Ovary (tissue), 9 donors: Measurements from ENCODE around the gene CWC22. TPM values are rescaled to one million over a fixed set of nuclear protein-coding genes. Genes with fewer than 3 reads are reported as not detected.

Source experiments
- DNase-seq, 5 donors: peaks; one replicate each; pipeline ENCODE4 v3.0.0-alpha.2; 2019 to 2020
- H3K27ac ChIP-seq, 2 donors: fragments of 200-600 bp; one replicate each; pipeline versions ENCODE4 v1.5.1 to v1.8.0; 2019 to 2022
- H3K27me3 ChIP-seq: fragments of 200-600 bp; one replicate; pipeline ENCODE4 v1.8.0; 2022
- H3K36me3 ChIP-seq: fragments of 200-600 bp; sonication (generic); one replicate; pipeline ENCODE4 v1.5.1; 2019
- H3K4me1 ChIP-seq: one replicate; pipeline ENCODE4 v1.8.1; 2013; ENCODE audit warnings: mild to moderate bottlenecking, moderate library complexity; ENCODE audit not compliant: insufficient read depth
- H3K4me3 ChIP-seq: fragments of 200-600 bp; sonication (generic); one replicate; pipeline ENCODE4 v1.5.1; 2017
- H3K9me3 ChIP-seq, 2 donors: fragments of 200-600 bp in 1 of 2; sonication (generic) in 1 of 2; one replicate each; pipeline versions ENCODE4 v1.5.1 to v1.8.1; 2013 to 2019; ENCODE audit warnings: mild to moderate bottlenecking in 1 of 2, moderate library complexity in 1 of 2
- EP300 ChIP-seq: sonication (generic); formaldehyde crosslinking; IDR thresholded peaks from one replicate; pipeline ENCODE4 v1.6.1; 2017; ENCODE audit warnings: antibody characterized with exemption
- POLR2A ChIP-seq: fragments of 450-650 bp; IDR thresholded peaks from one replicate; pipeline ENCODE4 v1.6.1; 2017; ENCODE audit warnings: antibody characterized with exemption, mild to moderate bottlenecking, moderate library complexity
- WGBS, 3 donors: extraction: QIAGEN DNeasy Blood & Tissue Kit in 1 of 3; methylation state at CpG; one replicate each; pipeline versions ENCODE4 v1.1.5 to v1.1.7; 2013 to 2017; 5-methylcytosine and 5-hydroxymethylcytosine counted together
- intact Hi-C, 4 donors: fragments of 100-400 bp; cut with DNase I; formaldehyde crosslinking; loops; one replicate each; pipeline versions ENCODE4 v1.11.0 to v1.15.1; 2022 to 2023
- polyA plus RNA-seq, 2 donors: library from polyadenylated mRNA; stranded (reverse); fragments of 200-250 nt in 1 of 2; fragments of 350-450 nt in 1 of 2; fragmentation: Illumina TruSeq in 1 of 2; extraction: RNeasy Lipid Tissue Mini Kit (QIAGEN cat#74804) in 1 of 2; gene quantifications; one replicate each; pipeline ENCODE4 v1.2.3, GENCODE V29; 2013 to 2014
- total RNA-seq, 7 donors: library from RNA; depleted of rRNA in 2 of 7; stranded (reverse); fragments of >200 nt in 2 of 7; fragmentation: NEBNext Ultra II Directional in 3 of 7; extraction: Animal tissue kit (Norgen Biotek cat#: 25700) in 3 of 7; gene quantifications; one replicate each; pipeline versions ENCODE4 v1.1.0 to v1.2.4, GENCODE V29; 2016 to 2023
- TF ChIP-seq, protein P1 (sequence below), 3 donors: fragments of 450-650 bp in 2 of 3; fragments of 200-600 bp in 1 of 3; IDR thresholded peaks; one replicate each; pipeline versions ENCODE4 v1.5.1 to v1.8.0; 2016 to 2022; ENCODE audit warnings: antibody characterized with exemption in 3 of 3, mild to moderate bottlenecking in 1 of 3
- donor health status: DM: no; HTN: no; CAD: no; lungs with moderate emphysema.
- donor health status: DM: no; HTN: no; CAD: no.
- donor health status: Bipolar disorder and iron deficiency.
- donor health status: DM: yes; HTN: yes; CAD: no.
- donor health status: DM: no; HTN: no; CAD: no.
- donor health status: DM: yes; HTN: yes; CAD: no.

CWC22 gene
- total and polyA plus RNA-seq, 9 donors, result 14.9 to 25.2 (median 20.2) TPM

GRCh38 chr2:180003559-180003958 is 3.5 kb downstream of the CWC22 start:
- Histone ChIP-seq H3K27me3 (no peaks in the 10 kb centered on the region), H3K36me3 (no peaks in the 10 kb centered on the region), H3K27ac (no peak overlapping the region), H3K4me1 (peaks cover 6% of the 10 kb centered on the region), H3K9me3 (no peaks in the 10 kb centered on the region), H3K4me3 (no peak overlapping the region)
- intact Hi-C loops, result no loop called here
- no peak for DNase-seq
- 81 to 95% (median 82%) methylated on average over 2 of the region's 2 CpGs for WGBS, 3 donors
- no peak for TF ChIP-seq POLR2A
- no peak for TF ChIP-seq EP300
- TF ChIP-seq, protein P1, sequence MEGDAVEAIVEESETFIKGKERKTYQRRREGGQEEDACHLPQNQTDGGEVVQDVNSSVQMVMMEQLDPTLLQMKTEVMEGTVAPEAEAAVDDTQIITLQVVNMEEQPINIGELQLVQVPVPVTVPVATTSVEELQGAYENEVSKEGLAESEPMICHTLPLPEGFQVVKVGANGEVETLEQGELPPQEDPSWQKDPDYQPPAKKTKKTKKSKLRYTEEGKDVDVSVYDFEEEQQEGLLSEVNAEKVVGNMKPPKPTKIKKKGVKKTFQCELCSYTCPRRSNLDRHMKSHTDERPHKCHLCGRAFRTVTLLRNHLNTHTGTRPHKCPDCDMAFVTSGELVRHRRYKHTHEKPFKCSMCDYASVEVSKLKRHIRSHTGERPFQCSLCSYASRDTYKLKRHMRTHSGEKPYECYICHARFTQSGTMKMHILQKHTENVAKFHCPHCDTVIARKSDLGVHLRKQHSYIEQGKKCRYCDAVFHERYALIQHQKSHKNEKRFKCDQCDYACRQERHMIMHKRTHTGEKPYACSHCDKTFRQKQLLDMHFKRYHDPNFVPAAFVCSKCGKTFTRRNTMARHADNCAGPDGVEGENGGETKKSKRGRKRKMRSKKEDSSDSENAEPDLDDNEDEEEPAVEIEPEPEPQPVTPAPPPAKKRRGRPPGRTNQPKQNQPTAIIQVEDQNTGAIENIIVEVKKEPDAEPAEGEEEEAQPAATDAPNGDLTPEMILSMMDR (IDR thresholded peaks at IDR 0.05), result no peak

- no peaks in the 10 kb centered on the region for H3K36me3 ChIP-seq
- no peak for DNase-seq
- WGBS, 3 donors, result 92 to 95% (median 94%) methylated on average over 1 of the region's 1 CpG
- H3K9me3 ChIP-seq, result no peaks in the 10 kb centered on the region
- H3K4me3 ChIP-seq, result no peak overlapping the region
- no peaks in the 10 kb centered on the region for H3K27me3 ChIP-seq
- TF ChIP-seq POLR2A, result no peak
- TF ChIP-seq, protein P1 (IDR thresholded peaks at IDR 0.05), result no peak
- no peak for TF ChIP-seq EP300
- no peak overlapping the region for H3K27ac ChIP-seq
- intact Hi-C loops, result no loop called here
- H3K4me1 ChIP-seq, result peaks cover 6% of the 10 kb centered on the region
Measured at GRCh38 chr2:180003073-180003472, 4.0 kb downstream of the CWC22 start.

DNA sequence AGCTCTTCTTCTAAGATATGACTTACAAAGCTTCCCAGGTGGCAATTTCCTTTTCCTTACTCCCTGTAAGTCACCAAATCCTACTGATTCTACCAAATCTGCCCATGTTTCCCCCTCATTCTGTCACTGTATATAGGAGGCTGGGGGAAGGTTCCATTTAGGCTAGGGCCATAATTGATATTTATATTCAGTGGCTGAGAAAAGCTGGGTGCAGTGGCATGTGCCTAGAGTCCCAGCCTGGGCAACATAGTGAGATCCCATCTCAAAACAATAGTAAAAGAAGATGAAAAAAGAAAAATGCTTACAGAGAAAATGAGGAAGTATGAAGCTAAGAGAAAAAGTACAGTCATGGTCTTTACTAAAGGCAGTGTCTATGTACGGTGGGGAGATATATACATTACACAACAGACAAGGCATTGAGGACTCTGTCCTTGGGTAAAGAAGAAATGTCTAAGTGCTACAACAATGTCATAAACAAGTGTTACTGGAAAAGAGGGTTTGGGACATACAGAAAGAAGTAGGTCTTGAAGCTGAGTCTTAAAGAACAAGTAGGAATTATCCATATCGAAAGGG is 4.8 kb downstream of the CWC22 start:
- WGBS, 3 donors, result 93 to 97% (median 96%) methylated on average over 2 of the region's 2 CpGs

GRCh38 chr2:180001726-180002125 is 5.4 kb downstream of the CWC22 start:
- Histone ChIP-seq H3K36me3 (no peaks in the 10 kb centered on the region), H3K4me1 (peaks cover 6% of the 10 kb centered on the region), H3K4me3 (no peak overlapping the region), H3K27ac (no peak overlapping the region), H3K9me3 (no peaks in the 10 kb centered on the region), H3K27me3 (no peaks in the 10 kb centered on the region)
- WGBS, 3 donors, result 90 to 98% (median 98%) methylated on average over 1 of the region's 1 CpG
- DNase-seq, result no peak
- intact Hi-C loops, result no loop called here
- TF ChIP-seq, protein P1 (IDR thresholded peaks at IDR 0.05), result no peak
- no peak for TF ChIP-seq EP300
- no peak for TF ChIP-seq POLR2A

More for the DNA sequence above, 4.8 kb downstream of the CWC22 start:
- Histone ChIP-seq H3K4me3 (no peak overlapping the region), H3K9me3 (no peaks in the 10 kb centered on the region), H3K36me3 (no peaks in the 10 kb centered on the region), H3K27ac (no peak overlapping the region), H3K27me3 (no peaks in the 10 kb centered on the region), H3K4me1 (peaks cover 6% of the 10 kb centered on the region)
- no peak for DNase-seq
- TF ChIP-seq EP300, result no peak
- TF ChIP-seq, protein P1 (IDR thresholded peaks at IDR 0.05), result no peak
- TF ChIP-seq POLR2A, result no peak
- intact Hi-C loops, result no loop called here
